BJ (cell line): ENCODE data around the gene ADCY9. TPM values are rescaled to one million over a fixed set of nuclear protein-coding genes. Genes with fewer than 3 reads are reported as not detected.
"Not testable (repeated sequence)": the region's sequence is repeated elsewhere in the genome, so short reads cannot be mapped to it uniquely, and the experiment has no call there.

ENCODE experiments used
- CTCF ChIA-PET: fragments of 350-600 bp; formaldehyde crosslinking; extraction: SDS; loops from one replicate; lab custom pipeline; 2021; ENCODE audit warnings: antibody characterized with exemption, inconsistent platforms; lab: Yijun Ruan, JAX
- POLR2A ChIA-PET: fragments of 300-600 bp; sonication (Branson Sonifier 250); formaldehyde crosslinking; extraction: SDS; loops from one replicate; lab custom pipeline; 2021; ENCODE audit warnings: antibody characterized with exemption; lab: Charles Lee
- DNase-seq: peaks from one replicate; pipeline ENCODE4 v3.0.0-alpha.2; 2011; ENCODE audit warnings: low read depth
- H3K27me3 ChIP-seq: 2 replicates; pipeline ENCODE4 v1.6.0; 2011; ENCODE audit warnings: low read length; ENCODE audit not compliant: control insufficient read depth, insufficient read depth
- H3K36me3 ChIP-seq: 2 replicates; pipeline ENCODE4 v1.5.1; 2011; ENCODE audit warnings: low read length; ENCODE audit not compliant: control insufficient read depth, insufficient read depth
- H3K4me3 ChIP-seq: 2 replicates; pipeline ENCODE4 v1.5.1; 2011; ENCODE audit warnings: low read depth, mild to moderate bottlenecking, control low read depth, low read length
- polyA plus RNA-seq: library from polyadenylated mRNA; depleted of rRNA; stranded (reverse); fragments of >200 nt; gene quantifications from 2 replicates; pipeline ENCODE4 v1.2.3, GENCODE V29; 2011
- TF ChIP-seq, protein P1 (sequence below): IDR thresholded peaks from 2 replicates; pipeline ENCODE4 v1.5.1; 2011; ENCODE audit warnings: low read depth, mild to moderate bottlenecking, control low read depth, inconsistent platforms, low read length, moderate library complexity; ENCODE audit not compliant: insufficient read depth

Gene ADCY9
- polyA plus RNA-seq, 1 experiment: 28.2 TPM

DNA sequence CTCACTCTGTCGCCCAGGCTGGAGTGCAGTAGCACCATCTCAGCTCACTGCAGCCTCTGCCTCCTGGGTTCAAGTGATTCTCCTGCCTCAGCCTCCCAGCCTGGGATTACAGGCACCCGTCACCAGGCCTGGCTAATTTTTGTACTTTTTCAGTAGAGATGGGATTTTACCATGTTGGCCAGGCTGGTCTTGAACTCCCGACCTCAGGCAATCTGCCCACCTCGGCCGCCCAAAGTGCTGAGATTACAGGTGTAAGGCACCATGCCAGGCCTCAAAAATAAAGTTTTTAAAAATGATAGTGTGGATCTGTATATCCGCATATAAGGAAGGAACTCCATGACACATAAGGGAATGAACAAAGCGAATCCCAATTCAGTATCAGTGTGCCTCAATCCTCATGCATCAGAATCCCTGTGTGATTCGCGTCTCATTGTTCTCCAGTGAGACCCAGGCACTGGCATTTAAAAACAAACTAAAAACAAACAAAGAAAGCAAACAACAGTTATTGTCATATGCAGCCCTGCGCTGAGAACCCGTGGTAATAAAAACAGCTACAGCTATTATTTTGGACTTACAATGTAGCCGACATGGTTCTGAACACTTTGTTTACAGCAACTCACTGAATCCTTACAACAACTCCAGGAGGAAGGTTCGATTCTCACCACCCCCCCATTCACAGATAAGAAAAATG is 181.6 kb downstream of the ADCY9 start:
- Histone ChIP-seq H3K4me3 (no peak overlapping the region), H3K36me3 (no peaks in the 10 kb centered on the region), H3K27me3 (no peaks in the 10 kb centered on the region)
- ChIA-PET POLR2A (no interaction called here), CTCF (no interaction called here)
- TF ChIP-seq, protein P1, sequence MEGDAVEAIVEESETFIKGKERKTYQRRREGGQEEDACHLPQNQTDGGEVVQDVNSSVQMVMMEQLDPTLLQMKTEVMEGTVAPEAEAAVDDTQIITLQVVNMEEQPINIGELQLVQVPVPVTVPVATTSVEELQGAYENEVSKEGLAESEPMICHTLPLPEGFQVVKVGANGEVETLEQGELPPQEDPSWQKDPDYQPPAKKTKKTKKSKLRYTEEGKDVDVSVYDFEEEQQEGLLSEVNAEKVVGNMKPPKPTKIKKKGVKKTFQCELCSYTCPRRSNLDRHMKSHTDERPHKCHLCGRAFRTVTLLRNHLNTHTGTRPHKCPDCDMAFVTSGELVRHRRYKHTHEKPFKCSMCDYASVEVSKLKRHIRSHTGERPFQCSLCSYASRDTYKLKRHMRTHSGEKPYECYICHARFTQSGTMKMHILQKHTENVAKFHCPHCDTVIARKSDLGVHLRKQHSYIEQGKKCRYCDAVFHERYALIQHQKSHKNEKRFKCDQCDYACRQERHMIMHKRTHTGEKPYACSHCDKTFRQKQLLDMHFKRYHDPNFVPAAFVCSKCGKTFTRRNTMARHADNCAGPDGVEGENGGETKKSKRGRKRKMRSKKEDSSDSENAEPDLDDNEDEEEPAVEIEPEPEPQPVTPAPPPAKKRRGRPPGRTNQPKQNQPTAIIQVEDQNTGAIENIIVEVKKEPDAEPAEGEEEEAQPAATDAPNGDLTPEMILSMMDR: no peak
- no peak for DNase-seq

DNA sequence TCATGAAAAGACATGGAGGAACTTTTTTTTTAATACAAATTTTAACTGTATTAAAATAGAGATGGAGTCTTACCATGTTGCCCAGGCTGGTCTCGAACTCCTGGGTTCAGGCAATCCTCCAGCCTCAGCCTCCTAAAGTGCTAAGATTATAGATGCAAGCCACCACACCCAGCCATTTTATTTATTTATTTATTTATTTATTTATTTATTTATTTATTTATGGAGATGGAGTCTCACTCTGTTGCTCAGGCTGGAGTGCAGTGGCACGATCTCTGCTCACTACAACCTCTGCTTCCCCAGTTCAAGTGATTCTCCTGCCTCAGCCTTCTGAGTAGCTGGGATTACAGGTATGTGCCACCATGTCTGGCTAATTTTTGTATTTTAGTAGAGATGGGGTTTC is 189.1 kb downstream of the ADCY9 start:
- DNase-seq, H3K4me3 ChIP-seq, H3K36me3 ChIP-seq, H3K27me3 ChIP-seq, POLR2A ChIA-PET: not testable (repeated sequence)
- CTCF ChIA-PET: interaction anchor here (3.8 kb wide), 1 partner anchor 11 kb away, joined by 24 read pairs; no protein-coding TSS in a partner anchor

DNA sequence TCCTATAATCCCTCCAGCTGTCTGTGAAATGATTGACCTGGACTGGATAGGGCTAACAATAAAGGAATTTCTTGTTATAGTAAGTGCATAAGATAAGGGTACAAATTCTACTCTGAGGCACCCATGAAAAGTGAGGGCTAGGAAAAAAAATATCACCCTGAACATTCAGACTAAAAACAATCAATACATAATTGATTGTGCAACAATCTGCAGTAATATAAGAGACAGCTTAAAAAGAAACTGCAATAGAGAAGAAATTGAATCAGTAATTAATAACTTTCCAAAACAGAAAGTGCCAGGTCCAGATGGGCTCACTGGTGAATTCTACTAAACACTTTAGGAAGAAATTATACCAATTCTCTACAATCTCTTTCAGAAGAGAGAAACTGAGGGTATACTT is 191.5 kb downstream of the ADCY9 start:
- H3K27me3 ChIP-seq: peaks cover 1% of the 10 kb centered on the region; the same call in 1 of the 2 replicates
- TF ChIP-seq, protein P1: no peak
- H3K36me3 ChIP-seq: no peaks in the 10 kb centered on the region
- ChIA-PET CTCF (interaction anchor here (3.8 kb wide), 1 partner anchor 14 kb away, joined by 24 read pairs; no protein-coding TSS in a partner anchor), POLR2A (interaction anchor here (0.6 kb wide), 1 partner anchor 19 kb away, joined by 3 read pairs; no protein-coding TSS in a partner anchor)
- H3K4me3 ChIP-seq: no peak overlapping the region
- DNase-seq: no peak

DNA sequence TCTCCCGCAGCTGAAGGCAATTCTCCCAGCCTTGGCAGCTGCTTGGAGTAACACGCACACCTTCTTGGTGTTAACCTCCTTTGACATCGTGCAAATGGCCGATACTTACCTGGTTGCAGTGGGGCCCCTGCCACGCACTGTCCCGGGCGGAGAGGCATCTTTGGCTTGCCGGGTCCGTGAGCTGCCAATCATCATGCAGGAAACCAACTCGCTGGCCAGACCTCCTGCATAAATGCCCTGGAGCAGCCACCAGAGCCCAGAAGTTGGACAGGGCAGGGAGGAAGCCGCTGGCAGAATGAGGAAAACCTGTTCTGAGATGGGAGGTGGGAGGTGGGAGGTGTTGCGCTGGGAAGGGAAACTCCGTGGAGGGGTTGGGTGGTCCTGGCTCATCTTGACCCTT is 194.0 kb downstream of the ADCY9 start:
- CTCF ChIA-PET: interaction anchor here (1.5 to 1.7 kb wide), 3 partner anchors 10 to 17 kb away, joined by 4 to 8 read pairs (median 4); no protein-coding TSS in a partner anchor
- Histone ChIP-seq H3K4me3 (no peak overlapping the region), H3K27me3 (peaks cover 2% of the 10 kb centered on the region; the same call in 1 of the 2 replicates), H3K36me3 (no peaks in the 10 kb centered on the region)
- POLR2A ChIA-PET: no interaction called here
- DNase-seq: no peak
- TF ChIP-seq, protein P1: no peak

DNA sequence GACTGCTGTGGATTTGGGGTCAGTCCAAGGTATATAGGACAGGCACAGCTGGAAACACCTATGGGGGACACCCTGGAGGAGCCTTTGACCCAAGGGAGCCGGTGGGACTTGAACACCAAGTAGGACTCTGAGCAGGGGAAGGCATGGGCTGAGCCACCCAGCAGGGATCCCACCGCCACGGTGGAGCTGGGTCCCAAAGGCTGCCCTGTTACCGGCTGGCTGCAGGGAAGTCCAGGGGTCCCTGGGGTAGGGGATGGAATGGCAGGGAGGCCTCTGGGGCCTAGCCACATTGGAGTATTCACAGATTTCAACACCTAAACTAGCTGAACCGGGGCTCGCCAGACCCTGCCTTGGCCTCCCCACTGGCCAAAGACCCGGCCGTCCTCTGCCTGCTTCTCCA is 196.0 kb downstream of the ADCY9 start:
- Histone ChIP-seq H3K36me3 (no peaks in the 10 kb centered on the region), H3K4me3 (no peak overlapping the region), H3K27me3 (peaks cover 2% of the 10 kb centered on the region; the same call in 1 of the 2 replicates)
- ChIA-PET CTCF (interaction anchor here (2.4 kb wide), 1 partner anchor 19 kb away, joined by 12 read pairs; no protein-coding TSS in a partner anchor), POLR2A (no interaction called here)
- TF ChIP-seq, protein P1: no peak
- no peak for DNase-seq
